Breast epithelium (tissue), 4 donors: ENCODE results near the gene LYSMD2. TPM values are rescaled to one million over a fixed set of nuclear protein-coding genes. Genes with fewer than 3 reads are reported as not detected.

ENCODE experiments used
- DNase-seq, 2 donors: peaks; one replicate each; pipeline ENCODE4 v3.0.0-alpha.2; 2019; ENCODE audit warnings: low spot score in 2 of 2
- H3K27ac ChIP-seq, 2 donors: fragments of 200-600 bp; sonication (generic) in 1 of 2; one replicate each; pipeline ENCODE4 v1.5.1; 2016 to 2019; ENCODE audit warnings: mild to moderate bottlenecking in 1 of 2
- H3K27me3 ChIP-seq, 2 donors: fragments of 200-600 bp; sonication (generic) in 1 of 2; one replicate each; pipeline versions ENCODE4 v1.5.1 to v1.6.0; 2017 to 2019; ENCODE audit warnings: control low read depth in 1 of 2, mild to moderate bottlenecking in 1 of 2
- H3K36me3 ChIP-seq: fragments of 200-600 bp; one replicate; pipeline ENCODE4 v1.5.1; 2019
- H3K4me1 ChIP-seq, 2 donors: fragments of 200-600 bp; sonication (generic); one replicate each; pipeline ENCODE4 v1.5.1; 2016 to 2019; ENCODE audit warnings: control low read depth in 1 of 2
- H3K4me3 ChIP-seq, 3 donors: fragments of 200-600 bp; sonication (generic); 1 replicate in 2 of 3; 2 replicates in 1 of 3; pipeline ENCODE4 v1.5.1; 2016 to 2019; ENCODE audit warnings: mild to moderate bottlenecking in 3 of 3, moderate library complexity in 2 of 3
- H3K9me3 ChIP-seq, 2 donors: fragments of 200-600 bp; sonication (generic) in 1 of 2; one replicate each; pipeline ENCODE4 v1.5.1; 2016 to 2019; ENCODE audit warnings: control low read depth in 1 of 2
- POLR2A ChIP-seq: fragments of 450-650 bp; IDR thresholded peaks from one replicate; pipeline ENCODE4 v1.6.1; 2016; ENCODE audit warnings: antibody characterized with exemption, mild to moderate bottlenecking, moderate library complexity
- POLR2AphosphoS5 ChIP-seq, 3 donors: sonication (generic); formaldehyde crosslinking; IDR thresholded peaks; one replicate each; pipeline ENCODE4 v1.6.1; 2017; ENCODE audit warnings: antibody characterized with exemption in 3 of 3
- intact Hi-C: fragments of 100-400 bp; cut with DNase I; formaldehyde crosslinking; loops from one replicate; pipeline ENCODE4 v1.15.1; 2023; ENCODE audit warnings: low total_unique reads
- total RNA-seq, 3 donors: library from RNA; depleted of rRNA; stranded (reverse); fragments of >200 nt; gene quantifications; one replicate each; pipeline ENCODE4 v1.1.0, GENCODE V29; 2016
- TF ChIP-seq, protein P1 (sequence below), 3 donors: fragments of 450-650 bp; IDR thresholded peaks; one replicate each; pipeline ENCODE4 v1.5.1; 2016 to 2017; ENCODE audit warnings: antibody characterized with exemption in 3 of 3, mild to moderate bottlenecking in 3 of 3, moderate library complexity in 3 of 3

Gene LYSMD2
- total RNA-seq, 3 donors from 2014 or later = 5.0 to 18.7 (median 15.8) TPM

DNA sequence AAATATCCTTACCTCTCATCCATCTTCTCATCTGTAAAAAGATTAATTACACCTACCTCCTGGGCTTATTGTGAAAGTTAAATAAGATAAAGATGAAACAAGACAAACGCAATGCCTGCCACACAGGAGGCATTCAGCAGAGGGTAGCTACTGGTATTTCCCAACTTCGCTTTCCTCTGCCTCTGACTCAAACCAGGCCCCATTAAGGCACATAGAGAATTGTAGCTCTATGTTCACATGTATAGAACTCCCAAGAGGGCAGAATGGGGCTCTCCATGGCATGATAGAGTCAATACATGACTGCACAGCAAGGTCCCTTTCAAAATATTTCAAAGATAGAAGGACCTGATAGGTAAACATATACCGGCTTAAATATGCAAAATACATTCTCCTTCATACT, 1.4 kb downstream of the LYSMD2 start:
- H3K4me1 ChIP-seq = no peaks in the 10 kb centered on the region
- peak overlapping the region in 1 of 2 donors; percentile 74 for H3K27ac ChIP-seq
- intact Hi-C loops = no loop called here
- H3K9me3 ChIP-seq = no peaks in the 10 kb centered on the region
- TF ChIP-seq, protein P1, sequence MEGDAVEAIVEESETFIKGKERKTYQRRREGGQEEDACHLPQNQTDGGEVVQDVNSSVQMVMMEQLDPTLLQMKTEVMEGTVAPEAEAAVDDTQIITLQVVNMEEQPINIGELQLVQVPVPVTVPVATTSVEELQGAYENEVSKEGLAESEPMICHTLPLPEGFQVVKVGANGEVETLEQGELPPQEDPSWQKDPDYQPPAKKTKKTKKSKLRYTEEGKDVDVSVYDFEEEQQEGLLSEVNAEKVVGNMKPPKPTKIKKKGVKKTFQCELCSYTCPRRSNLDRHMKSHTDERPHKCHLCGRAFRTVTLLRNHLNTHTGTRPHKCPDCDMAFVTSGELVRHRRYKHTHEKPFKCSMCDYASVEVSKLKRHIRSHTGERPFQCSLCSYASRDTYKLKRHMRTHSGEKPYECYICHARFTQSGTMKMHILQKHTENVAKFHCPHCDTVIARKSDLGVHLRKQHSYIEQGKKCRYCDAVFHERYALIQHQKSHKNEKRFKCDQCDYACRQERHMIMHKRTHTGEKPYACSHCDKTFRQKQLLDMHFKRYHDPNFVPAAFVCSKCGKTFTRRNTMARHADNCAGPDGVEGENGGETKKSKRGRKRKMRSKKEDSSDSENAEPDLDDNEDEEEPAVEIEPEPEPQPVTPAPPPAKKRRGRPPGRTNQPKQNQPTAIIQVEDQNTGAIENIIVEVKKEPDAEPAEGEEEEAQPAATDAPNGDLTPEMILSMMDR (IDR thresholded peaks at IDR 0.05) = no peak
- TF ChIP-seq POLR2A = no peak
- no peak for TF ChIP-seq POLR2AphosphoS5 (IDR thresholded peaks at IDR 0.05)
- no peaks in the 10 kb centered on the region for H3K27me3 ChIP-seq
- peak overlapping the region in 2 of 3 donors; percentile 69 to 93 for H3K4me3 ChIP-seq
- no peaks in the 10 kb centered on the region for H3K36me3 ChIP-seq
- no peak for DNase-seq

- H3K9me3 ChIP-seq = no peaks in the 10 kb centered on the region
- TF ChIP-seq POLR2AphosphoS5 (IDR thresholded peaks at IDR 0.05) (no peak), POLR2A (no peak)
- TF ChIP-seq, protein P1 (IDR thresholded peaks at IDR 0.05) = no peak
- no peak overlapping the region for H3K27ac ChIP-seq
- intact Hi-C loops = no loop called here
- no peak overlapping the region for H3K4me3 ChIP-seq
- H3K36me3 ChIP-seq = no peaks in the 10 kb centered on the region
- H3K27me3 ChIP-seq = no peaks in the 10 kb centered on the region
- no peak for DNase-seq
- H3K4me1 ChIP-seq = no peaks in the 10 kb centered on the region
These were observed 2.0 kb downstream of the LYSMD2 start for GRCh38 chr15:51735228-51736010.

- Histone ChIP-seq H3K27ac (peak overlapping the region; percentile 64 to 77), H3K36me3 (no peaks in the 10 kb centered on the region), H3K9me3 (no peaks in the 10 kb centered on the region), H3K27me3 (no peaks in the 10 kb centered on the region), H3K4me1 (no peaks in the 10 kb centered on the region), H3K4me3 (no peak overlapping the region)
- intact Hi-C loops = no loop called here
- DNase-seq = no peak
- TF ChIP-seq POLR2A (no peak), POLR2AphosphoS5 (IDR thresholded peaks at IDR 0.05) (no peak)
These were observed 4.8 kb downstream of the LYSMD2 start for GRCh38 chr15:51732646-51733045.

- Histone ChIP-seq H3K27ac (peak overlapping the region; percentile 64 to 77), H3K4me1 (no peaks in the 10 kb centered on the region), H3K36me3 (no peaks in the 10 kb centered on the region), H3K9me3 (no peaks in the 10 kb centered on the region), H3K4me3 (peak overlapping the region; percentile 17 to 54 (median 28)), H3K27me3 (no peaks in the 10 kb centered on the region)
- intact Hi-C loops = no loop called here
- TF ChIP-seq, protein P1 (IDR thresholded peaks at IDR 0.05) = no peak
- TF ChIP-seq POLR2AphosphoS5 (IDR thresholded peaks at IDR 0.05) (no peak), POLR2A (no peak)
- no peak for DNase-seq
These were observed 5.7 kb downstream of the LYSMD2 start for GRCh38 chr15:51731549-51732267.

GRCh38 chr15:51727141-51727897, 10.1 kb downstream of the LYSMD2 start:
- TF ChIP-seq POLR2A (no peak), POLR2AphosphoS5 (IDR thresholded peaks at IDR 0.05) (no peak)
- TF ChIP-seq, protein P1 (IDR thresholded peaks at IDR 0.05) = no peak
- no peak overlapping the region for H3K4me3 ChIP-seq
- H3K27ac ChIP-seq = peak overlapping the region in 1 of 2 donors; percentile 14
- no peaks in the 10 kb centered on the region for H3K9me3 ChIP-seq
- no peaks in the 10 kb centered on the region for H3K27me3 ChIP-seq
- DNase-seq = no peak
- H3K4me1 ChIP-seq = no peaks in the 10 kb centered on the region
- intact Hi-C loops = no loop called here
- no peaks in the 10 kb centered on the region for H3K36me3 ChIP-seq
